Liver (tissue), 9 donors: ENCODE measurements around the gene HRH2. TPM values are rescaled to one million over a fixed set of nuclear protein-coding genes. Genes with fewer than 3 reads are reported as not detected.
"Not testable (repeated sequence)": the region's sequence is repeated elsewhere in the genome, so short reads cannot be mapped to it uniquely, and the experiment has no call there.

Experiments used
- DNase-seq: peaks from one replicate; pipeline ENCODE4 v3.0.0-alpha.2; 2017; ENCODE audit warnings: low spot score
- H3K27ac ChIP-seq, 2 donors: one replicate each; pipeline ENCODE4 v1.7.0; 2013; ENCODE audit warnings: inconsistent platforms in 2 of 2, low read length in 2 of 2, control low read depth in 1 of 2, low read depth in 1 of 2, mild to moderate bottlenecking in 1 of 2
- H3K27me3 ChIP-seq, 4 donors: one replicate each; pipeline versions ENCODE4 v1.6.1 to v1.7.0; 2013; ENCODE audit warnings: low read length in 3 of 4, inconsistent platforms in 1 of 4, mild to moderate bottlenecking in 1 of 4, moderate library complexity in 1 of 4; ENCODE audit not compliant: control insufficient read depth in 4 of 4, insufficient read depth in 4 of 4
- H3K36me3 ChIP-seq, 4 donors: one replicate each; pipeline versions ENCODE4 v1.6.1 to v1.7.0; 2013; ENCODE audit warnings: low read length in 3 of 4, mild to moderate bottlenecking in 3 of 4, low read depth in 1 of 4, moderate library complexity in 1 of 4; ENCODE audit not compliant: control insufficient read depth in 4 of 4, insufficient read depth in 3 of 4
- H3K4me1 ChIP-seq, 4 donors: one replicate each; pipeline versions ENCODE4 v1.6.1 to v1.7.0; 2013; ENCODE audit warnings: low read length in 3 of 4, mild to moderate bottlenecking in 3 of 4, moderate library complexity in 1 of 4; ENCODE audit not compliant: control insufficient read depth in 4 of 4, insufficient read depth in 4 of 4
- H3K4me3 ChIP-seq, 3 donors: one replicate each; pipeline versions ENCODE4 v1.6.1 to v1.7.0; 2013; ENCODE audit warnings: low read length in 3 of 3, control low read depth in 1 of 3, low read depth in 1 of 3, mild to moderate bottlenecking in 1 of 3
- H3K9ac ChIP-seq, 2 donors: one replicate each; pipeline ENCODE4 v1.7.0; 2013; ENCODE audit warnings: low read length in 2 of 2, mild to moderate bottlenecking in 2 of 2, moderate library complexity in 2 of 2, control low read depth in 1 of 2, low read depth in 1 of 2
- H3K9me3 ChIP-seq, 4 donors: one replicate each; pipeline versions ENCODE4 v1.6.1 to v1.7.0; 2013; ENCODE audit warnings: low read length in 3 of 4; ENCODE audit not compliant: control insufficient read depth in 4 of 4
- ATF3 ChIP-seq: IDR thresholded peaks from 2 replicates; pipeline ENCODE4 v1.6.1; 2016; ENCODE audit warnings: antibody characterized with exemption
- CTCF ChIP-seq: fragments of 150-350 bp; IDR thresholded peaks from 2 replicates; pipeline ENCODE4 v1.5.1; 2017; ENCODE audit warnings: improper control_type of control experiment, low read depth, low read length; ENCODE audit not compliant: missing input control
- EGR1 ChIP-seq, 2 donors: IDR thresholded peaks; 2 replicates each; pipeline ENCODE4 v1.6.1; 2016 to 2018; ENCODE audit warnings: antibody characterized with exemption in 2 of 2, low read depth in 2 of 2
- FOXA1 ChIP-seq: IDR thresholded peaks from 2 replicates; pipeline ENCODE4 v1.6.1; 2016; ENCODE audit warnings: antibody characterized with exemption
- GABPA ChIP-seq, 2 donors: IDR thresholded peaks in 1 of 2; conservative IDR thresholded peaks in 1 of 2; 2 replicates each; pipeline ENCODE4 v1.6.1; 2016; ENCODE audit warnings: antibody characterized with exemption in 2 of 2, mild to moderate bottlenecking in 1 of 2, moderate library complexity in 1 of 2
- HNF4A ChIP-seq, 2 donors: conservative IDR thresholded peaks; 2 replicates each; pipeline ENCODE4 v1.6.1; 2016; ENCODE audit warnings: antibody characterized with exemption in 2 of 2, mild to moderate bottlenecking in 2 of 2
- HNF4G ChIP-seq: IDR thresholded peaks from 2 replicates; pipeline ENCODE4 v1.6.1; 2016; ENCODE audit warnings: antibody characterized with exemption
- JUND ChIP-seq, 2 donors: IDR thresholded peaks; 2 replicates each; pipeline ENCODE4 v1.6.1; 2016; ENCODE audit warnings: antibody characterized with exemption in 2 of 2
- RAD21 ChIP-seq, 2 donors: IDR thresholded peaks; 2 replicates each; pipeline ENCODE4 v1.6.1; 2016; ENCODE audit warnings: antibody characterized with exemption in 2 of 2, mild to moderate bottlenecking in 2 of 2
- REST ChIP-seq: IDR thresholded peaks from 2 replicates; pipeline ENCODE4 v1.6.1; 2016; ENCODE audit warnings: antibody characterized with exemption, mild to moderate bottlenecking
- RXRA ChIP-seq, 2 donors: IDR thresholded peaks; 2 replicates each; pipeline ENCODE4 v1.6.1; 2017 to 2018; ENCODE audit warnings: antibody characterized with exemption in 2 of 2, mild to moderate bottlenecking in 1 of 2
- TAF1 ChIP-seq: conservative IDR thresholded peaks from 2 replicates; pipeline ENCODE4 v1.6.1; 2016; ENCODE audit warnings: antibody characterized with exemption, mild to moderate bottlenecking
- YY1 ChIP-seq: IDR thresholded peaks from 2 replicates; pipeline ENCODE4 v1.6.1; 2016; ENCODE audit warnings: antibody characterized with exemption, mild to moderate bottlenecking
- WGBS: extraction: QIAGEN DNeasy Blood & Tissue Kit; methylation state at CpG from one replicate; pipeline ENCODE4 v1.1.7; 2013; 5-methylcytosine and 5-hydroxymethylcytosine counted together
- polyA plus RNA-seq, 2 donors: library from polyadenylated mRNA; stranded (reverse) in 1 of 2; unstranded in 1 of 2; fragments of 200-250 nt in 1 of 2; fragments of >200 nt in 1 of 2; fragmentation: Nextera tagmentation in 1 of 2; extraction: Ambion mirVana in 1 of 2; gene quantifications; one replicate each; pipeline versions ENCODE4 v1.2.1 to v1.2.3, GENCODE V29; 2013 to 2015
- total RNA-seq, 2 donors: library from RNA; depleted of rRNA; stranded (reverse); fragments of >200 nt; gene quantifications; one replicate each; pipeline ENCODE4 v1.2.3, GENCODE V29; 2014
- donor health status: healthy.
- donor health status: healthy.
- donor health status: healthy.
- donor health status: healthy.
- donor health status: healthy.

Gene HRH2
- total and polyA plus RNA-seq, 4 donors, result 0.44 to 2.6 (median 1.3) TPM

GRCh38 chr5:175649967-175650366 lies 7.9 kb upstream of the HRH2 start:
- no peaks in the 10 kb centered on the region for H3K4me1 ChIP-seq
- H3K9ac ChIP-seq, result no peak overlapping the region
- no peak for TF ChIP-seq RXRA (IDR thresholded peaks at IDR 0.05)
- TF ChIP-seq REST, result no peak
- no peak for DNase-seq
- H3K27me3 ChIP-seq, result no peaks in the 10 kb centered on the region
- WGBS, result 94% methylated on average over 1 of the region's 1 CpG
- H3K9me3 ChIP-seq, result peaks cover 2 to 15% (median 10%) of the 10 kb centered on the region in 4 donors
- H3K27ac ChIP-seq, result no peak overlapping the region
- no peak overlapping the region for H3K4me3 ChIP-seq
- H3K36me3 ChIP-seq, result no peaks in the 10 kb centered on the region

GRCh38 chr5:175650430-175651205 lies 7.3 kb upstream of the HRH2 start:
- not testable (repeated sequence) for H3K4me3 ChIP-seq, H3K9ac ChIP-seq, H3K27me3 ChIP-seq, H3K36me3 ChIP-seq, DNase-seq, H3K4me1 ChIP-seq, H3K27ac ChIP-seq
- peaks cover 2 to 15% (median 10%) of the 10 kb centered on the region in 4 donors for H3K9me3 ChIP-seq

GRCh38 chr5:175652741-175653663 lies 4.9 kb upstream of the HRH2 start:
- H3K4me1 ChIP-seq, result peaks cover 0 to 5% (median 3%) of the 10 kb centered on the region in 4 donors
- TF ChIP-seq JUND (IDR thresholded peaks at IDR 0.05), result no peak
- no peak for TF ChIP-seq TAF1
- no peak for TF ChIP-seq HNF4A (conservative IDR thresholded peaks at IDR 0.05)
- WGBS, result 67% methylated on average over 11 of the region's 11 CpGs
- peaks cover 2 to 15% (median 8%) of the 10 kb centered on the region in 4 donors for H3K9me3 ChIP-seq
- H3K36me3 ChIP-seq, result no peaks in the 10 kb centered on the region
- H3K27ac ChIP-seq, result no peak overlapping the region
- H3K4me3 ChIP-seq, result no peak overlapping the region
- H3K27me3 ChIP-seq, result peaks cover 0 to 5% (median 2%) of the 10 kb centered on the region in 4 donors
- DNase-seq, result no peak
- H3K9ac ChIP-seq, result no peak overlapping the region

GRCh38 chr5:175653763-175654162 lies 4.1 kb upstream of the HRH2 start:
- TF ChIP-seq YY1 (no peak), HNF4G (no peak), TAF1 (no peak), HNF4A (conservative IDR thresholded peaks at IDR 0.05) (no peak), FOXA1 (no peak), ATF3 (no peak), CTCF (no peak), JUND (IDR thresholded peaks at IDR 0.05) (no peak), RXRA (IDR thresholded peaks at IDR 0.05) (no peak), RAD21 (IDR thresholded peaks at IDR 0.05) (no peak), GABPA (IDR thresholded peaks at IDR 0.05 in 1 of 2, conservative IDR thresholded peaks at IDR 0.05 in 1 of 2) (no peak), EGR1 (IDR thresholded peaks at IDR 0.05; ENCODE audit: low read depth in 2 of 2) (no peak)
- H3K9ac ChIP-seq, result no peak overlapping the region

More at GRCh38 chr5:175653763-175654162, 4.1 kb upstream of the HRH2 start:
- Histone ChIP-seq H3K9me3 (peaks cover 2 to 15% (median 6%) of the 10 kb centered on the region in 4 donors), H3K27ac (no peak overlapping the region), H3K4me1 (peaks cover 0 to 12% (median 8%) of the 10 kb centered on the region in 4 donors), H3K36me3 (no peaks in the 10 kb centered on the region), H3K27me3 (peaks cover 0 to 5% (median 3%) of the 10 kb centered on the region in 4 donors), H3K4me3 (no peak overlapping the region)
- no peak for DNase-seq
- WGBS, result 85% methylated on average over 4 of the region's 4 CpGs
